ENCODE measurements around the gene MAGT1. TPM values are rescaled to one million over a fixed set of nuclear protein-coding genes. Genes with fewer than 3 reads are reported as not detected.

Gene MAGT1
- total RNA-seq, 1 donor from 2014 or later: 41.2 TPM

DNA sequence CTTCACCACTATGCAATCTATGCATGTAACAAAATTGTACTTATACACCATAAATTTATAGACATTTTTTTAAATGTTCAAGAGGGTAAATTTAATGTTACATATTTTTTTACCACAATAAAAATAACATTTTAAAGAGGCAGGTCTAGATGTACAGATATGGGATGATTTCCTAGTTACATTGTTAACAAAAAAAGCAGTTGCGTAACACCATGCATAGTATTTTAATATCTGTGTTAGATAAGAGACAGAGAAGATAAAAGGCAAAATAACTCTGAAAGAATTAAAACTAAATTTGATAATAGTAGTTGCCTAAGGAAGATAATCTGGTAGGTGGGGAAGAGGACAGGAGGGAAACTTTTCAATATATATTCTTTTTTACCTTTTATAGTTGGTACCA, 100.1 kb downstream of the MAGT1 start:
- Mint-ChIP-seq H3K27ac (no peak overlapping the region), H3K36me3 (ENCODE audit: low read depth) (no peaks in the 10 kb centered on the region), H3K4me3 (no peak overlapping the region), H3K9me3 (no peaks in the 10 kb centered on the region), H3K27me3 (no peaks in the 10 kb centered on the region), H3K4me1 (no peaks in the 10 kb centered on the region)
- DNase-seq: no peak
- intact Hi-C loops (cut with micrococcal nuclease): no loop called here

DNA sequence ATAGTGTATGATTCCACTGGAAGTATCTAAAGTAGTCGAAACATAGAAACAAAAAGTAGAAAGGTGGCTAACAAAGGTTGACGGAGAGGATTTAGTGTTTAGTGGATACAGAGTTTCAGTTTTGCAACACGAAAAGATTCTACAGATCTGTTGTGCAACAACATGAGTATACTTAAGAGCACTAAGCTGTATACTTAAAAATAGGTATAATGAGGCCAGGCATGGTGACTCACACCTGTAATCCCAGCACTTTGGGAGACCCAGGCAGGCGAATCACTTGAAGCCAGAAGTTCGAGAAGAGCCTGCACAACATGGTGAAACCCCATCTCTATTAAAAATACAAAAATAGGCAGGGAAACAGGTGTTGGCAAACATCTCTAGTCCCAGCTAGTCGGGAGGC, 101.3 kb downstream of the MAGT1 start:
- intact Hi-C loops (cut with micrococcal nuclease): no loop called here
- no peaks in the 10 kb centered on the region for H3K4me1 Mint-ChIP-seq
- no peak for DNase-seq
- no peaks in the 10 kb centered on the region for H3K36me3 Mint-ChIP-seq (ENCODE audit: low read depth)
- H3K9me3 Mint-ChIP-seq: no peaks in the 10 kb centered on the region
- H3K4me3 Mint-ChIP-seq: no peak overlapping the region
- no peaks in the 10 kb centered on the region for H3K27me3 Mint-ChIP-seq
- H3K27ac Mint-ChIP-seq: no peak overlapping the region

DNA sequence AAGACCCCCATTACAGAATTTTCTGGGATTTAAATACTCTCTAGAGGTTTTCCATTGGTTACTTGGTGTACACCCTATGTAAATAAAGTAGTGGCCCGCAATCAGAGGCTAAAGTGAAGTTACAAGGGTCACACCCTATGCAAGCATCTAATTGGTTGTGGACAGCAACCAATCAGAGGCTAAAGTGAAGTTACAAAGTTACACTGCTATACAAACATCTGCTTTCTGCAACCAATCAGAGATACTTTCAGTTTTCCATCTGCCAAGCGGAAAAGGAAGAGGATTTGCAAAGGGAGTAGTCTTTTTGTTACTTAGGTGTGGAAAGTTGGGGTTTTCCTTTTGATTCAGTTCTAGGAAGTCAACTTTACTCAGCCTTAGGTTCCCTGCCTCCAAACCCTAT, 107.2 kb downstream of the MAGT1 start:
- Mint-ChIP-seq H3K27me3 (no peaks in the 10 kb centered on the region), H3K9me3 (no peaks in the 10 kb centered on the region), H3K4me3 (peak overlapping the region; percentile 74), H3K27ac (peak overlapping the region; percentile 76), H3K36me3 (ENCODE audit: low read depth) (peaks cover 5% of the 10 kb centered on the region), H3K4me1 (peaks cover 15% of the 10 kb centered on the region)
- intact Hi-C loops (cut with micrococcal nuclease): no loop called here
- DNase-seq: peak; percentile 74

DNA sequence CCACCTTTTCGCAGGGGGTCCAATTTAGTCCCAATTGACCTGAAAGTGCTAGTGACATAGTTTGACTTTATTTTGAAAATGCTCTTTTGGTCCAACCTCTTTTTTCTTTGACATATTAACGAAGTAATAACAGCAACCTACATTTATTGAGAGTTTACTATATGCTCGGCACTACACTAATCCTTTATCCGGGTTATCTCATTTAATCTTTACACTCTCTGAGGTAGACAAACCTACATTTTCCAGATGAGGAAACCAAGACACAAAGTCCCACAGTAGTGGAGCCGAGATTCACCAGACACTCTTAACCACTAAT, 108.9 kb downstream of the MAGT1 start:
- no peaks in the 10 kb centered on the region for H3K9me3 Mint-ChIP-seq
- H3K27me3 Mint-ChIP-seq: no peaks in the 10 kb centered on the region
- DNase-seq: peak; percentile 56
- peaks cover 5% of the 10 kb centered on the region for H3K36me3 Mint-ChIP-seq (ENCODE audit: low read depth)
- H3K4me1 Mint-ChIP-seq: peaks cover 15% of the 10 kb centered on the region
- H3K4me3 Mint-ChIP-seq: peak overlapping the region; percentile 99
- peak overlapping the region; percentile 100 for H3K27ac Mint-ChIP-seq
- intact Hi-C loops (cut with micrococcal nuclease): loop anchor here (1.0 to 2.0 kb wide), 2 partner anchors 109 to 318 kb away; partner anchors contain the start of genes MAGT1 and PGK1

DNA sequence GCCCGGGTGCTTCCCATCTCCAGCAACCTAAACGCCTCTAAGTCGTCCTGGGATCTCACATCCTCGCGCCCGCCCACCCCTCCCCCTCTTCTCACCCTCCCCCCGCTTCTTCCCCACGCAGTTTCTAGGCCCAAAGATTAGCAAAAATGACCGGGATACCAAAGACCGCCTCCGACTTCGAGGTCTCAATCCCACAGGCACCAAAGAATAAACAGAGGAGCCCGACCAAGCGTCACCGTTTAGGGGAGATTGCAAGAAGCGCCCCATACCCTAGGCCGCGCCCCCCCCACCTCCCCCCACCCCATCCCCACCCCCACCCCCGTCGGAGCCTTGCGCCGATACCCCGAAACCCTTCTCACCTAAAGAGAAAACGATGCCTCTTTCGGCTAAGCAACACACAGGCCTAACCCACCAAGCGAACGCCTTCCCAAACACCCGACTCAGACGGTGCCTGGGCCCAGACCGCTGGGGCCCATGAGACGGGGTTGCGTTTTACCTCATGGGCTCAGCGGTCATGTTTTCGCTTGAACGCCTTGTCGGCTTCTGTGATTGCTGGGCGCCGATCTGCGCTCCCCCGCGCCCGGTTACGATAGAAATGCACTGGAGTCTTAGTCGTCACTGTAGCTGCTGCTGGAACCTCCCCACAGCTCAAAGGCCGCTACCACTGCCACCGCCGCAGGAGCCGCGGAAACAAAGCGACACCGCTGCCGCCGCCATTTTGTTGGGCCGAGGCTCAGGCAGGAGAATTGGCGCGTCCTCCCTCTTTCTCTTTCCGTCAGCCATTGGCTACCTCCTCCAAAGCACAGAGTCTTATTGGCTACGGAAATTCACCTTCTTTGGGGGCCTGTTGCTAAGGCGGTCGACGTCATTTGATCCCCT, 109.5 kb downstream of the MAGT1 start, which contains the start of gene ATRX:
ATRX (minus strand) TSS at position 731 of the 879 bp plus-strand sequence; CDS start at position 516, 215 bp downstream.
- peak; percentile 92 for DNase-seq
- H3K27ac Mint-ChIP-seq: peak within 1 kb of the TSS; percentile 100
- H3K27me3 Mint-ChIP-seq: no peaks in the 10 kb centered on the region
- peaks cover 5% of the 10 kb centered on the region for H3K36me3 Mint-ChIP-seq (ENCODE audit: low read depth)
- intact Hi-C loops (cut with micrococcal nuclease): loop anchor here (1.0 to 2.0 kb wide), 2 partner anchors 110 to 319 kb away; partner anchors contain the start of genes MAGT1 and PGK1
- H3K4me3 Mint-ChIP-seq: peak within 1 kb of the TSS; percentile 99
- peaks cover 15% of the 10 kb centered on the region for H3K4me1 Mint-ChIP-seq
- no peaks in the 10 kb centered on the region for H3K9me3 Mint-ChIP-seq

DNA sequence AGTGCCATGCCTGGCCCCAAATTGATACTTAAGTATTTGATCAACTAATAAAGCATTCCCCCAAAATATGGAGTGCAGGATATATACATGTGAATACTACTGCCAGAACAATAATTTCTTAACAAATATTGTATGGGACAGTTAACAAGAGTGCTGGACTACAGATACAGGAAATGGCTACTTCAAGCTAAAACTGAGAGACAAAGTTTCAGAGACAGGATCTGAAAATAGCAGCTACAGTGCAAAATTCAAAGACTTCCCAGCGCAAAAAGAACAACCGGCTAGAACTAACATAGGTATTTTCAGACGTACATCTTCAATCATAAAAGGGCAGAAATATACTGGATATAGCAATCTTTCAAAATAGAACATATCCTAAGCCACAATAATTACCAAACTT, 115.5 kb downstream of the MAGT1 start:
- Mint-ChIP-seq H3K27ac (no peak overlapping the region), H3K9me3 (no peaks in the 10 kb centered on the region), H3K27me3 (no peaks in the 10 kb centered on the region), H3K4me1 (peaks cover 19% of the 10 kb centered on the region), H3K4me3 (no peak overlapping the region), H3K36me3 (ENCODE audit: low read depth) (peaks cover 10% of the 10 kb centered on the region)
- intact Hi-C loops (cut with micrococcal nuclease): no loop called here
- no peak for DNase-seq

DNA sequence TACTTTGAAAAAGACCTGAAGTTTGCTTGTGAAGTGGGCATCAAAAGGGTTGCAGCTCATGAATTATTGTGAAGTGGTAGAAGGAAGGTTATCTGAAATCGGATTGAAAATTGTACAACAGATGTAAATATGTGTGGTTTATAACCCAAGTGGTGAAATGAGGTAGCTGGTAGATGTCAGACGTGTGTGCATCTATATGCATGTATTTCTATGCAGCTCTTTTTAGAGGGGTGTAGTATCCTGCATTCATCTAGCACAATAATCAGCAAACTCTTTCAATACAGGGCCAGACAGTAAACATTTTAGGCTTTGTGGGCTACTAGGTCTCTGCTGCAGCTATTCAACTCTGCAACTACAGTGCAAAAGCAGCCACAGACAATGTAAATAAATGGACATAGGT, 118.6 kb downstream of the MAGT1 start:
- intact Hi-C loops (cut with micrococcal nuclease): no loop called here
- no peak overlapping the region for H3K4me3 Mint-ChIP-seq
- peaks cover 12% of the 10 kb centered on the region for H3K36me3 Mint-ChIP-seq (ENCODE audit: low read depth)
- H3K27ac Mint-ChIP-seq: peak overlapping the region; percentile 34
- peaks cover 13% of the 10 kb centered on the region for H3K4me1 Mint-ChIP-seq
- H3K27me3 Mint-ChIP-seq: no peaks in the 10 kb centered on the region
- no peak for DNase-seq
- H3K9me3 Mint-ChIP-seq: no peaks in the 10 kb centered on the region

Other genes starting within 250 kb of the MAGT1 start
- gene ATRX, start 109.2 kb downstream of the MAGT1 start, total RNA-seq: 62.3 and 72.9 TPM in 2 replicates
- 281 and 301 TPM in 2 replicates for gene COX7B, start 4.0 kb upstream of the MAGT1 start, total RNA-seq
- 7.6 and 8.1 TPM in 2 replicates for gene ATP7A, start 15.3 kb upstream of the MAGT1 start, total RNA-seq
- 0.38 and 0.79 TPM in 2 replicates for gene PGAM4, start 74.2 kb upstream of the MAGT1 start, total RNA-seq
- 1,039 and 1,063 TPM in 2 replicates for gene PGK1, start 208.8 kb upstream of the MAGT1 start, total RNA-seq
- 14.6 and 16.1 TPM in 2 replicates for gene TAF9B, start 244.2 kb upstream of the MAGT1 start, total RNA-seq

All from activated CD4-positive, alpha-beta T cell treated with anti-CD3 and anti-CD28 coated beads, Interleukin-2, amount 10 ng/mL, durations not matched to agents 24 days and 14 days (primary cell).